ENCODE results near the gene CHCHD6.

GRCh38 chr3:126932188-126932931 lies 228.3 kb downstream of the CHCHD6 start:
- TF ChIP-seq, protein P1, sequence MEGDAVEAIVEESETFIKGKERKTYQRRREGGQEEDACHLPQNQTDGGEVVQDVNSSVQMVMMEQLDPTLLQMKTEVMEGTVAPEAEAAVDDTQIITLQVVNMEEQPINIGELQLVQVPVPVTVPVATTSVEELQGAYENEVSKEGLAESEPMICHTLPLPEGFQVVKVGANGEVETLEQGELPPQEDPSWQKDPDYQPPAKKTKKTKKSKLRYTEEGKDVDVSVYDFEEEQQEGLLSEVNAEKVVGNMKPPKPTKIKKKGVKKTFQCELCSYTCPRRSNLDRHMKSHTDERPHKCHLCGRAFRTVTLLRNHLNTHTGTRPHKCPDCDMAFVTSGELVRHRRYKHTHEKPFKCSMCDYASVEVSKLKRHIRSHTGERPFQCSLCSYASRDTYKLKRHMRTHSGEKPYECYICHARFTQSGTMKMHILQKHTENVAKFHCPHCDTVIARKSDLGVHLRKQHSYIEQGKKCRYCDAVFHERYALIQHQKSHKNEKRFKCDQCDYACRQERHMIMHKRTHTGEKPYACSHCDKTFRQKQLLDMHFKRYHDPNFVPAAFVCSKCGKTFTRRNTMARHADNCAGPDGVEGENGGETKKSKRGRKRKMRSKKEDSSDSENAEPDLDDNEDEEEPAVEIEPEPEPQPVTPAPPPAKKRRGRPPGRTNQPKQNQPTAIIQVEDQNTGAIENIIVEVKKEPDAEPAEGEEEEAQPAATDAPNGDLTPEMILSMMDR (IDR thresholded peaks at IDR 0.05), result no peak
- no peak for TF ChIP-seq POLR2A (IDR thresholded peaks at IDR 0.05)
